Right lobe of liver (tissue), 6 donors: ENCODE results near the gene NRXN2. TPM values are rescaled to one million over a fixed set of nuclear protein-coding genes. Genes with fewer than 3 reads are reported as not detected.
"Not testable (repeated sequence)": the region's sequence is repeated elsewhere in the genome, so short reads cannot be mapped to it uniquely, and the experiment has no call there.

Source experiments
- ATAC-seq, 4 donors: fragments of 200-7000 bp; cut with Tn5 transposase; one replicate each; pipeline ENCODE4 v1.9.1; 2020; ENCODE audit warnings: mild to moderate bottlenecking in 4 of 4, moderate library complexity in 4 of 4
- DNase-seq, 3 donors: peaks; one replicate each; pipeline ENCODE4 v3.0.0-alpha.2; 2020
- H3K27ac ChIP-seq, 3 donors: fragments of 200-600 bp; one replicate each; pipeline ENCODE4 v1.8.0; 2022
- H3K27me3 ChIP-seq, 2 donors: fragments of 200-600 bp; one replicate each; pipeline ENCODE4 v1.8.0; 2022
- H3K36me3 ChIP-seq, 4 donors: fragments of 200-600 bp; sonication (generic) in 1 of 4; one replicate each; pipeline versions ENCODE4 v1.5.1 to v1.8.0; 2017 to 2022; ENCODE audit warnings: control low read depth in 1 of 4
- H3K4me1 ChIP-seq, 4 donors: fragments of 200-600 bp; sonication (generic) in 1 of 4; one replicate each; pipeline versions ENCODE4 v1.5.1 to v1.8.0; 2017 to 2022; ENCODE audit warnings: control low read depth in 1 of 4
- H3K4me3 ChIP-seq, 3 donors: fragments of 200-600 bp; one replicate each; pipeline ENCODE4 v1.8.0; 2022
- H3K9me3 ChIP-seq, 4 donors: fragments of 200-600 bp; sonication (generic) in 1 of 4; one replicate each; pipeline versions ENCODE4 v1.5.1 to v1.8.0; 2017 to 2022; ENCODE audit warnings: control low read depth in 1 of 4
- POLR2A ChIP-seq: fragments of 450-650 bp; IDR thresholded peaks from one replicate; pipeline ENCODE4 v1.6.1; 2017; ENCODE audit warnings: antibody characterized with exemption, mild to moderate bottlenecking
- WGBS: methylation state at CpG from one replicate; pipeline ENCODE4 v1.1.6; 2018; ENCODE audit warnings: low coverage, low lambda C conversion rate; ENCODE audit not compliant: insufficient coverage; ENCODE audit errors: missing lambda C conversion rate; 5-methylcytosine and 5-hydroxymethylcytosine counted together
- intact Hi-C, 2 donors: fragments of 100-400 bp; cut with DNase I; formaldehyde crosslinking; loops; one replicate each; pipeline versions ENCODE4 v1.11.2 to v1.14.1; 2022
- total RNA-seq, 6 experiments: library from RNA; depleted of rRNA in 2 of 6; stranded (reverse); fragments of >200 nt in 2 of 6; fragmentation: NEBNext Ultra II Directional in 3 of 6; extraction: Animal tissue kit (Norgen Biotek cat#: 25700) in 3 of 6; gene quantifications; one replicate each; pipeline versions ENCODE4 v1.1.0 to v1.2.4, GENCODE V29; 2016 to 2023
- TF ChIP-seq, protein P1 (sequence below), 4 donors: fragments of 200-600 bp in 3 of 4; fragments of 450-650 bp in 1 of 4; IDR thresholded peaks; one replicate each; pipeline versions ENCODE4 v1.5.1 to v1.8.0; 2016 to 2022; ENCODE audit warnings: antibody characterized with exemption in 4 of 4, mild to moderate bottlenecking in 2 of 4
- donor health status: DM: no; HTN: yes; CAD: no.
- donor health status: DM: no; HTN: no; CAD: no.
- donor health status: DM: no; HTN: no; CAD: no.
- donor health status: DM: no; HTN: yes; CAD: no.
- donor health status: DM: no; HTN: yes; CAD: no.

The NRXN2 gene
- total RNA-seq, 6 experiments from 2014 or later = 1.6 to 7.7 (median 2.3) TPM

DNA sequence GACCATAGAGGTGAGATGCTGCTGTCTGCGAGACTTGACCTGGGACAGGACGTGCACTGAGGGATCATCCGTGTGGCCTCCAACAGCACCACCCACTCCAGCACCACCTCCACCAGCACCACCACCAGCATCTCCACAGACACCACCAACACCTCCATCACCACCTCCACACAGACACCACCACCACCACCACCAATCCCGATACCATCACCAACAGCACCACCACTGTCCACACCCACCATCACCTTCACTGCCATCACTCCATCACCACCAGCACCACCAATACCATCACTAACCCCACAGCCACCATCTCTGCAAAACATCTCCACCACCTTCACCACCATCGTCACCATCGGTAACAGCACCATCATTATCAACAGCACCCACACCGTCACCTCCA, 158.6 kb downstream of the NRXN2 start:
- Histone ChIP-seq H3K4me1 (peaks cover 0 to 7% (median 0%) of the 10 kb centered on the region in 4 donors), H3K27me3 (no peaks in the 10 kb centered on the region), H3K9me3 (no peaks in the 10 kb centered on the region), H3K4me3 (no peak overlapping the region), H3K36me3 (no peaks in the 10 kb centered on the region), H3K27ac (no peak overlapping the region)
- TF ChIP-seq, protein P1, sequence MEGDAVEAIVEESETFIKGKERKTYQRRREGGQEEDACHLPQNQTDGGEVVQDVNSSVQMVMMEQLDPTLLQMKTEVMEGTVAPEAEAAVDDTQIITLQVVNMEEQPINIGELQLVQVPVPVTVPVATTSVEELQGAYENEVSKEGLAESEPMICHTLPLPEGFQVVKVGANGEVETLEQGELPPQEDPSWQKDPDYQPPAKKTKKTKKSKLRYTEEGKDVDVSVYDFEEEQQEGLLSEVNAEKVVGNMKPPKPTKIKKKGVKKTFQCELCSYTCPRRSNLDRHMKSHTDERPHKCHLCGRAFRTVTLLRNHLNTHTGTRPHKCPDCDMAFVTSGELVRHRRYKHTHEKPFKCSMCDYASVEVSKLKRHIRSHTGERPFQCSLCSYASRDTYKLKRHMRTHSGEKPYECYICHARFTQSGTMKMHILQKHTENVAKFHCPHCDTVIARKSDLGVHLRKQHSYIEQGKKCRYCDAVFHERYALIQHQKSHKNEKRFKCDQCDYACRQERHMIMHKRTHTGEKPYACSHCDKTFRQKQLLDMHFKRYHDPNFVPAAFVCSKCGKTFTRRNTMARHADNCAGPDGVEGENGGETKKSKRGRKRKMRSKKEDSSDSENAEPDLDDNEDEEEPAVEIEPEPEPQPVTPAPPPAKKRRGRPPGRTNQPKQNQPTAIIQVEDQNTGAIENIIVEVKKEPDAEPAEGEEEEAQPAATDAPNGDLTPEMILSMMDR (IDR thresholded peaks at IDR 0.05) = no peak
- TF ChIP-seq POLR2A = no peak
- WGBS = 94% methylated on average over 4 of the region's 7 CpGs
- intact Hi-C loops = no loop called here
- no peak for DNase-seq
- no peak for ATAC-seq

DNA sequence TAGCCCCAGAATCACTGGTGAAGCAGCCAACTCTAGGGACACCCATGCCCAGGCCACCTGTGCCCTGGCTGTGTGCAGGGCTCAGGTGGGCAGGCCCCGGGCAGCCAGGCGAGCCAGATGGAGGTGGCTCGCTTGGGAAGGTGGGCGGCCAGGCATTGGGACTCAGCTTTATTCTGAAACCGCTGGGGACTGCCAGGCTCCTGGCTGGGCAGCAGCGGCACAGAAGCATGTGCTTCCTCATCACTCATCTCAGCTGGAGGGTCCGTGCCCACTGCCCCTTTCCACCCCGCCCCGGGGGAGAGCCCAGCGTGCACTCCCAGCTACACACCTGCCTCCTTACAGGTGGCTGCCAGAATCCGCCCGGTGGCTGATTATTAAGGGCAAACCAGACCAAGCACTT, 159.0 kb downstream of the NRXN2 start:
- no peaks in the 10 kb centered on the region for H3K27me3 ChIP-seq
- TF ChIP-seq, protein P1 (IDR thresholded peaks at IDR 0.05) = no peak
- no peak for TF ChIP-seq POLR2A
- intact Hi-C loops = no loop called here
- H3K36me3 ChIP-seq = no peaks in the 10 kb centered on the region
- no peak overlapping the region for H3K4me3 ChIP-seq
- no peak for ATAC-seq
- peaks cover 0 to 7% (median 0%) of the 10 kb centered on the region in 4 donors for H3K4me1 ChIP-seq
- H3K9me3 ChIP-seq = no peaks in the 10 kb centered on the region
- H3K27ac ChIP-seq = no peak overlapping the region
- 67% methylated on average over 1 of the region's 12 CpGs for WGBS
- no peak for DNase-seq

DNA sequence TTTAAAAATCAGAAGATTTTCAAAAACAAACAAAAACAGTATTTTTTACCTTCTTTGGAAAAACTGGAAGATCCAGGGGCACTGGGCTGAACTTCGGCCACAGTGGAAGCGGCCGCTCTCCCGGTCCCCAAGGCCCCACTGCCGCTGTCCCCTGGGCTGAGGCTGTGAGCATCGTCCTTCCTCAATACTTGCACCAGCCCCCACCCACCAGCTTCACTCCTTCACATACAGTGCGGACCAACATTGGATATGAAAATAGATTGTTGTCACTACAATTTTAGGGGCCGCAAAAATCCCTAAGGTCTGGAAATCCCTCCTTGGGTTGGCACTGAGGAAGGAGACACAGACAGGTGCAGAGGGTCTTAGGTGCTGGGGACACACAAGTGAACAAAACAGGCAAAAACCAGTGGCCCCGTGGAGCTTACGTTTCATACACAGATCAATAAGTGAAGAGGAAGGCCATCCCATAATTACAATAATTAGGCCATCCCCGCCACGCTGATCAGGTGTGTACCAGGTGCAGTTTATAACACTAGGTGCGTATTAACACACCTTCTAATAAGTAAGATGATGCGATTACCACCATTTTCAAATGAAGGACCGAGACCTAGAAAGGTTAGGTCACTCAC, 160.2 kb downstream of the NRXN2 start:
- Histone ChIP-seq H3K4me3 (no peak overlapping the region), H3K9me3 (no peaks in the 10 kb centered on the region), H3K4me1 (peaks cover 0 to 7% (median 0%) of the 10 kb centered on the region in 4 donors), H3K27me3 (no peaks in the 10 kb centered on the region), H3K27ac (no peak overlapping the region), H3K36me3 (no peaks in the 10 kb centered on the region)
- intact Hi-C loops = no loop called here
- ATAC-seq (no peak), DNase-seq (peak in 1 of 3 donors; percentile 22)
- TF ChIP-seq, protein P1 (IDR thresholded peaks at IDR 0.05) = no peak
- no peak for TF ChIP-seq POLR2A
- 95% methylated on average over 11 of the region's 15 CpGs for WGBS

DNA sequence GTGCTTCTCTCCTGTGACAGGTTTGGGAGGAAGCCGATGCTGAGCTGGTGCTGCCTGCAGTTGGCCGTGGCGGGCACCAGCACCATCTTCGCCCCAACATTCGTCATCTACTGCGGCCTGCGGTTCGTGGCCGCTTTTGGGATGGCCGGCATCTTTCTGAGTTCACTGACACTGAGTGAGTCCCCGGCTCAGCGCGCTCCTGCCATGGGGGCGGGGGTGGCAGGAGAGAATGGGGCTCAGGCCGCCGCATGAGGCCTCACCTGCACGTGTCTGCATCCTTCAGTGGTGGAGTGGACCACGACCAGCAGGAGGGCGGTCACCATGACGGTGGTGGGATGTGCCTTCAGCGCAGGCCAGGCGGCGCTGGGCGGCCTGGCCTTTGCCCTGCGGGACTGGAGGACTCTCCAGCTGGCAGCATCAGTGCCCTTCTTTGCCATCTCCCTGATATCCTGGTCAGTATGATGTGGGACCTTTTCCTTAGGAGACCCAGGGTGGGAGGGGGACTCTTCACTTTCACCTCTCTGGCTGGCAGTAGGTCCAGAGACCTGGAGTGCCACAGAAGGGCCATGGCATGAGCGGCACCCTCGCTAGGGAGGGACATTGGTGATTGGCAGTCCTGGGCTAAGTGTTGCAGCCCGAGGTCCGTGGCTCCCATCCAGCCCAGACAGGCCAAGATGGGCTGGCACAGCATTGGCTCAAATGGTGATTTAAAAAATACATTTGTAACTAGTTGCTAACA, 160.8 kb downstream of the NRXN2 start:
- 80% methylated on average over 18 of the region's 29 CpGs for WGBS
- TF ChIP-seq, protein P1 (IDR thresholded peaks at IDR 0.05) = no peak
- no peak for TF ChIP-seq POLR2A
- no peaks in the 10 kb centered on the region for H3K9me3 ChIP-seq
- H3K36me3 ChIP-seq = no peaks in the 10 kb centered on the region
- intact Hi-C loops = no loop called here
- ATAC-seq (no peak), DNase-seq (peak in 1 of 3 donors; percentile 44)
- peaks cover 0 to 7% (median 0%) of the 10 kb centered on the region in 4 donors for H3K4me1 ChIP-seq
- no peak overlapping the region for H3K4me3 ChIP-seq
- H3K27me3 ChIP-seq = no peaks in the 10 kb centered on the region
- H3K27ac ChIP-seq = no peak overlapping the region

DNA sequence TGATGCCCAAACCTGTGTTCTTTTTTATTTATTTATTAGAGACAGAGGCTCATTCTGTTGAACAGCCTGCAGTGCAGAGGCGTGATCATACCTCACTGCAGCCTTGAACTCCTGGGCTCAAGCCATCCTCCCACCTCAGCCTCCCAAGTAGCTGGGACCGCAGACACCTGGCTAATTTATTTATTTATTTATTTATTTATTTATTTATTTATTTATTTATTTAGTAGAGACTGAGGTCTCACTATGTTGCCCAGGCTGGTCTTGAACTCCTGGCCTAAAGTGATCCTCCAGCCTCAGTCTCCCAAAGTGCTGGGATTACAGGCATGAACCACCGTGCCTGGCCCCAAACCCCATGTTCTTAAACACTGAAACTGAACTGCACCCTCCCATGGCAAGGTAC, 161.6 kb downstream of the NRXN2 start:
- H3K4me1 ChIP-seq, H3K27me3 ChIP-seq, H3K9me3 ChIP-seq, ATAC-seq, H3K36me3 ChIP-seq, H3K27ac ChIP-seq, H3K4me3 ChIP-seq, intact Hi-C loops, DNase-seq: not testable (repeated sequence)
- WGBS = 90% methylated on average over 2 of the region's 3 CpGs
